Ureter (tissue), 1 donor: Measurements from ENCODE around the gene BAX. TPM values are rescaled to one million over a fixed set of nuclear protein-coding genes. Genes with fewer than 3 reads are reported as not detected.

Experiments used
- total RNA-seq: library from RNA; stranded (reverse); gene quantifications from one replicate; pipeline ENCODE4 v1.2.4, GENCODE V29; 2023
- donor health status: DM: yes; HTN: yes; CAD: no.

Gene BAX
- total RNA-seq, 1 donor from 2014 or later: 79.9 TPM

Other genes starting within 250 kb of the BAX start
- 2.2 TPM for gene MAMSTR, start 235.2 kb upstream of the BAX start, total RNA-seq
- 21.2 TPM for gene RASIP1, start 214.3 kb upstream of the BAX start, total RNA-seq
- gene IZUMO1, start 208.0 kb upstream of the BAX start, total RNA-seq: 0.91 TPM
- 5.0 TPM for gene FUT1, start 202.2 kb upstream of the BAX start, total RNA-seq
- not detected for gene FGF21, start 199.4 kb upstream of the BAX start, total RNA-seq
- gene BCAT2, start 143.8 kb upstream of the BAX start, total RNA-seq: 170 TPM
- gene HSD17B14, start 118.4 kb upstream of the BAX start, total RNA-seq: 24.4 TPM
- 23.0 TPM for gene PLEKHA4, start 86.3 kb upstream of the BAX start, total RNA-seq
- 56.2 TPM for gene PPP1R15A, start 82.5 kb upstream of the BAX start, total RNA-seq
- not detected for gene TULP2, start 56.1 kb upstream of the BAX start, total RNA-seq
- gene NUCB1, start 54.6 kb upstream of the BAX start, total RNA-seq: 232 TPM
- not detected for gene DHDH, start 21.2 kb upstream of the BAX start, total RNA-seq
- 1,526 TPM for gene FTL, start 10.4 kb downstream of the BAX start, total RNA-seq
- 73.8 TPM for gene GYS1, start 38.4 kb downstream of the BAX start, total RNA-seq
- 66.7 TPM for gene RUVBL2, start 39.0 kb downstream of the BAX start, total RNA-seq
- not detected for gene LHB, start 62.2 kb downstream of the BAX start, total RNA-seq
- gene CGB3, start 69.5 kb downstream of the BAX start, total RNA-seq: not detected
- gene CGB2, start 77.0 kb downstream of the BAX start, total RNA-seq: not detected
- gene CGB1, start 82.0 kb downstream of the BAX start, total RNA-seq: not detected
- 1.1 TPM for gene CGB5, start 89.0 kb downstream of the BAX start, total RNA-seq
- not detected for gene CGB8, start 94.2 kb downstream of the BAX start, total RNA-seq
- gene CGB7, start 102.9 kb downstream of the BAX start, total RNA-seq: 3.2 TPM
- gene NTF4, start 109.9 kb downstream of the BAX start, total RNA-seq: 20.6 TPM
- not detected for gene KCNA7, start 117.8 kb downstream of the BAX start, total RNA-seq
- 256 TPM for gene SNRNP70, start 130.6 kb downstream of the BAX start, total RNA-seq
- gene LIN7B, start 159.5 kb downstream of the BAX start, total RNA-seq: 10.4 TPM
- 2.4 TPM for gene C19orf73, start 164.3 kb downstream of the BAX start, total RNA-seq
- gene PPFIA3, start 164.7 kb downstream of the BAX start, total RNA-seq: 9.0 TPM
- 5.1 TPM for gene HRC, start 200.5 kb downstream of the BAX start, total RNA-seq
- 110 TPM for gene TRPM4, start 202.9 kb downstream of the BAX start, total RNA-seq